ENCODE measurements around the gene GUCD1.

GRCh38 chr22:24525416-24526037 lies 29.4 kb downstream of the GUCD1 start:
- TF ChIP-seq CTCF (IDR thresholded peaks at IDR 0.05) (peak in 1 of 3 donors; percentile 93), POLR2A (IDR thresholded peaks at IDR 0.05) (no peak)

Measured in lower leg skin (tissue), 3 donors.